ENCODE data around the gene ANKRD36C.
"Not testable (repeated sequence)": the region's sequence is repeated elsewhere in the genome, so short reads cannot be mapped to it uniquely, and the experiment has no call there.

DNA sequence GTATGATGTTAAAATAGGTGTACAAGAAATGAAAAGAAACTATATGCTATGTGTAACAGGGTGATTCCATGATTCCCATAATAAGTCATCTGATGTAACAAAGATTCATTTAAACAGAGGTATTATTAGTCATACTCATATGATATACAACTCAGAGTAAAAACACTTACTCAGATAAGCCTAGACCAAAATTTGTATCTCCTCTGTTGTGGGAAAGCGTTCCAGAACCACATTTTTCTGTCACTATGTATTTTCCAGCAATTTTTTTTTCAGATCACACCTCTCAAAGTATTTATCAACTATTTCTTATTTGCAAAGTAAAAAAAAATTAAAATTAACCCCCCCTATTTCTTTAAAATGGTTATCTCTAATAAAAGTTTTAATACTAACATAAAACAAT, 43.6 kb downstream of the ANKRD36C start:
- not testable (repeated sequence) for TF ChIP-seq EZH2 (IDR thresholded peaks at IDR 0.05; ENCODE audit: insufficient read depth, poor library complexity, severe bottlenecking); EZH2phosphoT487 (IDR thresholded peaks at IDR 0.05; ENCODE audit: insufficient read depth, low read depth)
